ENCODE results near the gene SPDYE4. TPM values are rescaled to one million over a fixed set of nuclear protein-coding genes. Genes with fewer than 3 reads are reported as not detected.

Gene SPDYE4
- total RNA-seq, 1 experiment from 2014 or later: not detected

GRCh38 chr17:8766731-8767130 is 8.4 kb upstream of the SPDYE4 start:
- ATAC-seq (no peak), DNase-seq (ENCODE audit: low spot score) (no peak)
- TF ChIP-seq ZNF423 (CRISPR knock-in tag; IDR thresholded peaks at IDR 0.05): no peak
- TF ChIP-seq GTF2I (CRISPR knock-in tag; conservative IDR thresholded peaks at IDR 0.05): no peak
- TF ChIP-seq ERG (CRISPR knock-in tag; IDR thresholded peaks at IDR 0.05): no peak
- Mint-ChIP-seq H3K4me3 (no peak overlapping the region), H3K36me3 (0 out of 2 replicates have a peak, but pooled peaks cover 2% of the 10 kb centered on the region), H3K27me3 (ENCODE audit: low read depth) (no peaks in the 10 kb centered on the region), H3K4me1 (peaks cover 9% of the 10 kb centered on the region), H3K27ac (no peak overlapping the region), H3K9me3 (peaks cover 10% of the 10 kb centered on the region)
- ChIA-PET CTCF (interaction anchor here (2.6 kb wide), 1 partner anchor 19 kb away, joined by 9 read pairs; no protein-coding TSS in a partner anchor), POLR2A (interaction anchor here (0.6 kb wide), 1 partner anchor 65 kb away, joined by 3 read pairs; no protein-coding TSS in a partner anchor)

DNA sequence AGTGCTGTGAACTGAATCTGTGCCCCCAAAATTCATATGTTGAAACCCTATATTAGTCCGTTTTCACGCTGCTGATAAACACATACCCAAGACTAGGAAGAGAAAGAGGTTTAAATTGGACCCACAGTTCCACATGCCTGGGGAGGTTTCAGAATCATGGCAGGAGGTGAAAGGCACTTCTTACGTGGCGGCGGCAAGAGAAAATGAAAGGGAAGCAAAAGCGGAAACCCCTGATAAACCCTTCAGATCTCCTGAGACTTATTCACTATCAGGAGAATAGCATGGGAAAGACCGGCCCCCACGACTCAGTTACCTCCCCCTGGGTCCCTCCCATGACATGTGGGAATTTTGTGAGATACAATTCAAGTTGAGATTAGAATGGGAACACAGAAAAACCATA is 3.7 kb upstream of the SPDYE4 start:
- Mint-ChIP-seq H3K27ac (no peak overlapping the region; the same call in 1 of the 2 replicates), H3K36me3 (0 out of 2 replicates have a peak, but pooled peaks cover 2% of the 10 kb centered on the region), H3K4me1 (peaks cover 5% of the 10 kb centered on the region; the same call in 1 of the 2 replicates), H3K4me3 (no peak overlapping the region), H3K27me3 (ENCODE audit: low read depth) (peaks cover 7% of the 10 kb centered on the region; the same call in 1 of the 2 replicates), H3K9me3 (peaks cover 18% of the 10 kb centered on the region)
- ChIA-PET POLR2A (no interaction called here), CTCF (no interaction called here)
- TF ChIP-seq STAT6 (CRISPR knock-in tag; conservative IDR thresholded peaks at IDR 0.05; ENCODE audit: low read depth) (no peak), ZNF423 (CRISPR knock-in tag; IDR thresholded peaks at IDR 0.05) (no peak), ESRRA (CRISPR knock-in tag; IDR thresholded peaks at IDR 0.05; ENCODE audit: borderline replicate concordance) (no peak), ZNF121 (CRISPR knock-in tag; IDR thresholded peaks at IDR 0.05) (no peak), GTF2I (CRISPR knock-in tag; conservative IDR thresholded peaks at IDR 0.05) (no peak), ZNF219 (CRISPR knock-in tag; IDR thresholded peaks at IDR 0.05; ENCODE audit: borderline replicate concordance) (no peak), TP53 (CRISPR knock-in tag; IDR thresholded peaks at IDR 0.05) (no peak), SOX15 (CRISPR knock-in tag; IDR thresholded peaks at IDR 0.05) (no peak), GABPB1 (CRISPR knock-in tag; IDR thresholded peaks at IDR 0.05) (no peak), ETV6 (CRISPR knock-in tag; IDR thresholded peaks at IDR 0.05) (no peak), EMX1 (CRISPR knock-in tag; IDR thresholded peaks at IDR 0.05) (no peak), NFATC4 (CRISPR knock-in tag; IDR thresholded peaks at IDR 0.05) (no peak), MXD4 (CRISPR knock-in tag; IDR thresholded peaks at IDR 0.05; ENCODE audit: borderline replicate concordance) (no peak)
- TF ChIP-seq, protein P1, sequence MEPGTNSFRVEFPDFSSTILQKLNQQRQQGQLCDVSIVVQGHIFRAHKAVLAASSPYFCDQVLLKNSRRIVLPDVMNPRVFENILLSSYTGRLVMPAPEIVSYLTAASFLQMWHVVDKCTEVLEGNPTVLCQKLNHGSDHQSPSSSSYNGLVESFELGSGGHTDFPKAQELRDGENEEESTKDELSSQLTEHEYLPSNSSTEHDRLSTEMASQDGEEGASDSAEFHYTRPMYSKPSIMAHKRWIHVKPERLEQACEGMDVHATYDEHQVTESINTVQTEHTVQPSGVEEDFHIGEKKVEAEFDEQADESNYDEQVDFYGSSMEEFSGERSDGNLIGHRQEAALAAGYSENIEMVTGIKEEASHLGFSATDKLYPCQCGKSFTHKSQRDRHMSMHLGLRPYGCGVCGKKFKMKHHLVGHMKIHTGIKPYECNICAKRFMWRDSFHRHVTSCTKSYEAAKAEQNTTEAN (CRISPR knock-in tag; IDR thresholded peaks at IDR 0.05): no peak
- ATAC-seq (no peak), DNase-seq (ENCODE audit: low spot score) (no peak)

GRCh38 chr17:8757189-8757588 is 1.2 kb downstream of the SPDYE4 start:
- Mint-ChIP-seq H3K36me3 (0 out of 2 replicates have a peak, but pooled peaks cover 2% of the 10 kb centered on the region), H3K27ac (no peak overlapping the region), H3K4me1 (peaks cover 15% of the 10 kb centered on the region), H3K4me3 (no peak overlapping the region), H3K27me3 (ENCODE audit: low read depth) (peaks cover 7% of the 10 kb centered on the region), H3K9me3 (peaks cover 15% of the 10 kb centered on the region)
- CTCF ChIA-PET: interaction anchor here (0.9 to 6.8 kb wide), 3 partner anchors 11 to 138 kb away, joined by 3 to 65 read pairs (median 12); no protein-coding TSS in a partner anchor
- DNase-seq (ENCODE audit: low spot score): no peak
- TF ChIP-seq NR1H2 (CRISPR knock-in tag; IDR thresholded peaks at IDR 0.05) (no peak), ZNF416 (CRISPR knock-in tag; IDR thresholded peaks at IDR 0.05) (no peak), ZNF232 (CRISPR knock-in tag; IDR thresholded peaks at IDR 0.05) (no peak), EMX1 (CRISPR knock-in tag; IDR thresholded peaks at IDR 0.05) (no peak), HMGA2 (CRISPR knock-in tag; IDR thresholded peaks at IDR 0.05) (no peak), OVOL2 (CRISPR knock-in tag; IDR thresholded peaks at IDR 0.05; ENCODE audit: borderline replicate concordance) (no peak), CREB1 (CRISPR knock-in tag; IDR thresholded peaks at IDR 0.05) (no peak)
- TF ChIP-seq, protein P1 (CRISPR knock-in tag; IDR thresholded peaks at IDR 0.05): no peak
- no peak for ATAC-seq
- POLR2A ChIA-PET: no interaction called here

All from WTC11 (cell line).